IMR-90 (cell line): ENCODE measurements around the gene BTRC. TPM values are rescaled to one million over a fixed set of nuclear protein-coding genes. Genes with fewer than 3 reads are reported as not detected.
"Not testable (repeated sequence)": the region's sequence is repeated elsewhere in the genome, so short reads cannot be mapped to it uniquely, and the experiment has no call there.

Experiments
- ATAC-seq: fragments of 200-7000 bp; cut with Tn5 transposase; 2 replicates; pipeline ENCODE4 v1.9.1; 2020; ENCODE audit warnings: low read depth, mild to moderate bottlenecking, moderate library complexity
- BruUV-seq: library from RNA; stranded (reverse); fragments of 400-500 nt; replicated peaks from 2 replicates; lab custom pipeline; 2021; lab: Mats Ljungman, UMichigan
- CTCF ChIA-PET: fragments of 300-600 bp; formaldehyde crosslinking; extraction: SDS; loops from one replicate; lab custom pipeline; 2021; ENCODE audit warnings: antibody characterized with exemption; lab: Yijun Ruan, JAX
- POLR2A ChIA-PET: fragments of 300-600 bp; sonication (Branson Sonifier 250); formaldehyde crosslinking; loops from one replicate; lab custom pipeline; 2022; ENCODE audit warnings: antibody characterized with exemption; ENCODE audit not compliant: unreplicated experiment; lab: Charles Lee
- DNase-seq: peaks from one replicate; pipeline ENCODE4 v3.0.0; 2013
- H2AFZ ChIP-seq: replicated peaks from 2 replicates; pipeline ENCODE3; 2013; ENCODE audit warnings: low read length, mild to moderate bottlenecking; ENCODE audit not compliant: poor library complexity
- H2AK5ac ChIP-seq: 2 replicates; pipeline ENCODE4 v1.6.1; 2013; ENCODE audit warnings: low read depth, low read length, inconsistent platforms
- H2AK9ac ChIP-seq: replicated peaks from 2 replicates; pipeline ENCODE3; 2013; ENCODE audit warnings: mild to moderate bottlenecking, low read depth, low read length, moderate library complexity; ENCODE audit not compliant: poor library complexity
- H2BK120ac ChIP-seq: 2 replicates; pipeline ENCODE4 v1.6.1; 2013; ENCODE audit warnings: low read depth, low read length, inconsistent platforms
- H2BK15ac ChIP-seq: 3 replicates; pipeline ENCODE4 v1.6.1; 2013; ENCODE audit warnings: low read depth, low read length, inconsistent platforms
- H2BK20ac ChIP-seq: 2 replicates; pipeline ENCODE4 v1.6.1; 2013; ENCODE audit warnings: low read depth, mild to moderate bottlenecking, inconsistent platforms, low read length, moderate library complexity
- H2BK5ac ChIP-seq: 2 replicates; pipeline ENCODE4 v1.6.1; 2013; ENCODE audit warnings: mild to moderate bottlenecking, low read depth, low read length, inconsistent platforms; ENCODE audit not compliant: poor library complexity, severe bottlenecking
- H3K14ac ChIP-seq: replicated peaks from 2 replicates; pipeline ENCODE4 v1.6.1; 2013; ENCODE audit warnings: low read depth, low read length, inconsistent platforms
- H3K18ac ChIP-seq: 2 replicates; pipeline ENCODE4 v1.6.1; 2013; ENCODE audit warnings: low read depth, low read length, control low read depth
- H3K23ac ChIP-seq: 2 replicates; pipeline ENCODE4 v1.6.1; 2013; ENCODE audit warnings: low read depth, low read length, inconsistent platforms
- H3K27ac ChIP-seq: 2 replicates; pipeline ENCODE4 v1.5.1; 2013; ENCODE audit warnings: mild to moderate bottlenecking, control low read depth, low read length; ENCODE audit not compliant: insufficient read depth
- H3K27me3 ChIP-seq: 2 replicates; pipeline ENCODE4 v1.6.1; 2013; ENCODE audit warnings: low read length; ENCODE audit not compliant: control insufficient read depth, insufficient read depth
- H3K36me3 ChIP-seq: 2 replicates; pipeline ENCODE4 v1.6.1; 2013; ENCODE audit warnings: low read length, mixed read lengths; ENCODE audit not compliant: control insufficient read depth, insufficient read depth
- H3K4ac ChIP-seq: 2 replicates; pipeline ENCODE4 v1.6.1; 2013; ENCODE audit warnings: low read depth, low read length, inconsistent platforms
- H3K4me1 ChIP-seq: 2 replicates; pipeline ENCODE4 v1.6.1; 2013; ENCODE audit warnings: low read length, mixed read lengths; ENCODE audit not compliant: control insufficient read depth, insufficient read depth
- H3K4me2 ChIP-seq: 2 replicates; pipeline ENCODE4 v1.6.1; 2013; ENCODE audit warnings: low read depth, mild to moderate bottlenecking, control low read depth, low read length, moderate library complexity
- H3K4me3 ChIP-seq: 2 replicates; pipeline ENCODE4 v1.5.1; 2013; ENCODE audit warnings: low read depth, mild to moderate bottlenecking, control low read depth, low read length, moderate library complexity; ENCODE audit not compliant: insufficient read depth
- H3K56ac ChIP-seq: 2 replicates; pipeline ENCODE4 v1.6.1; 2013; ENCODE audit warnings: low read length, inconsistent platforms; ENCODE audit not compliant: insufficient read depth; ENCODE audit errors: extremely low read depth
- H3K79me1 ChIP-seq, 2 experiments: 2 replicates each; pipeline ENCODE4 v1.6.1; 2013; ENCODE audit warnings: low read length in 2 of 2, inconsistent platforms in 1 of 2, low read depth in 1 of 2
- H3K9ac ChIP-seq: 2 replicates; pipeline ENCODE4 v1.6.1; 2013; ENCODE audit warnings: low read depth, low read length, control low read depth
- H3K9me1 ChIP-seq: 2 replicates; pipeline ENCODE4 v1.6.1; 2013; ENCODE audit warnings: low read length, inconsistent platforms; ENCODE audit not compliant: insufficient read depth
- H3K9me3 ChIP-seq: 2 replicates; pipeline ENCODE4 v1.6.1; 2013; ENCODE audit warnings: low read length; ENCODE audit not compliant: control insufficient read depth, insufficient read depth
- H4K20me1 ChIP-seq: 2 replicates; pipeline ENCODE4 v1.6.1; 2013; ENCODE audit warnings: low read length, inconsistent platforms; ENCODE audit not compliant: insufficient read depth
- H4K5ac ChIP-seq: 2 replicates; pipeline ENCODE4 v1.6.1; 2013; ENCODE audit warnings: mild to moderate bottlenecking, low read depth, low read length, control low read depth
- H4K8ac ChIP-seq, 2 experiments: 2 replicates each; pipeline ENCODE4 v1.6.1; 2013; ENCODE audit warnings: low read depth in 2 of 2, low read length in 2 of 2, control low read depth in 1 of 2, inconsistent platforms in 1 of 2
- H4K91ac ChIP-seq: 2 replicates; pipeline ENCODE4 v1.6.1; 2013; ENCODE audit warnings: low read depth, low read length, inconsistent platforms; ENCODE audit not compliant: insufficient read depth
- WGBS, 2 experiments: methylation state at CpG; one replicate each; pipeline versions ENCODE4 v1.1.5 to v1.1.7; 2013; ENCODE audit warnings: missing lambda C conversion rate in 2 of 2; ENCODE audit not compliant: insufficient read length in 1 of 2; ENCODE audit errors: extremely low coverage in 2 of 2; 5-methylcytosine and 5-hydroxymethylcytosine counted together
- dilution Hi-C: fragments of 300-500 bp; cut with HindIII; formaldehyde crosslinking; loops from one replicate; pipeline ENCODE4 v1.14.3; 2018; ENCODE audit warnings: low sequenced_read_pairs; ENCODE audit not compliant: unreplicated experiment
- in situ Hi-C: fragments of 300-500 bp; cut with MboI; formaldehyde crosslinking; loops from 3 replicates; pipeline ENCODE4 v1.14.3; 2019; ENCODE audit warnings: low sequenced_read_pairs, inconsistent platforms, mixed read lengths
- intact Hi-C: fragments of 100-400 bp; cut with micrococcal nuclease; formaldehyde crosslinking; loops from 2 replicates; pipeline ENCODE4 v1.10.0; 2022
- polyA plus RNA-seq, 3 experiments: library from polyadenylated mRNA; depleted of rRNA; stranded (reverse); fragments of >200 nt; gene quantifications; 2 replicates each; pipeline ENCODE4 v1.2.3, GENCODE V29; 2012; ENCODE audit warnings: low replicate concordance in 1 of 3
- total RNA-seq: library from RNA; depleted of rRNA; stranded (reverse); fragments of >200 nt; gene quantifications from 2 replicates; pipeline ENCODE4 v1.2.3, GENCODE V29; 2012

BTRC gene
- total and polyA plus RNA-seq, 2 of the 4 experiments (the other 2 are of a cell fraction), result 7.7 to 8.4 TPM

DNA sequence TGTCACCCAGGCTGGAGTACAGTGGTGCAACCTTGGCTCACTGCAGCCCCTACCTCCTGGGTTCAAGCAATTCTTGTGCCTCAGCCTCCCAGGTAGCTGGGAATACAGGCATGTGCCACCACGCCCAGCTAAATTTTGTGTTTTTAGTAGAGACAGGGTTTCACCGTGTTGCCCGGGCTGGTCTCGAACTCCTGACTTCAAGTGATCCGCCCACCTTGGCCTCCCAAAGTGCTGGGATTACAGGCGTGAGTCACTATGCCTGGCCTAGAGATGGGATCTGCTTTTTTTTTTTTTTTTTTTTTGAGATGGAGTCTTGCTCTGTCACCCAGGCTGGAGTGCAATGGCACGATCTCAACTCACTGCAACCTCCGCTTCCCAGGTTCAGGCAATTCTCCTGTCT lies 6.1 kb downstream of the BTRC start:
- H2AFZ ChIP-seq, H3K9me3 ChIP-seq, H3K36me3 ChIP-seq, H3K14ac ChIP-seq, H4K8ac ChIP-seq, H3K9ac ChIP-seq, H2BK120ac ChIP-seq, H2AK9ac ChIP-seq, H2BK20ac ChIP-seq, H4K5ac ChIP-seq, H2AK5ac ChIP-seq, in situ Hi-C loops, H3K4ac ChIP-seq, dilution Hi-C loops, DNase-seq, H3K27me3 ChIP-seq, H3K4me2 ChIP-seq, H3K27ac ChIP-seq, CTCF ChIA-PET, ATAC-seq, H3K4me1 ChIP-seq, H3K56ac ChIP-seq, H3K23ac ChIP-seq, POLR2A ChIA-PET, H3K4me3 ChIP-seq, intact Hi-C loops, H4K91ac ChIP-seq, H2BK5ac ChIP-seq, H3K18ac ChIP-seq, BruUV-seq, H2BK15ac ChIP-seq: not testable (repeated sequence)
- H3K9me1 ChIP-seq, result peaks cover 11% of the 10 kb centered on the region
- peaks cover 7 to 74% of the 10 kb centered on the region in 2 experiments; a peak in 3 of 4 replicates for H3K79me1 ChIP-seq
- peaks cover 28% of the 10 kb centered on the region; the same call in 1 of the 2 replicates for H4K20me1 ChIP-seq
- 100% methylated on average over 2 of the region's 8 CpGs; no CpG with 5 or more reads in 1 of the 2 experiments for WGBS, 2 experiments

DNA sequence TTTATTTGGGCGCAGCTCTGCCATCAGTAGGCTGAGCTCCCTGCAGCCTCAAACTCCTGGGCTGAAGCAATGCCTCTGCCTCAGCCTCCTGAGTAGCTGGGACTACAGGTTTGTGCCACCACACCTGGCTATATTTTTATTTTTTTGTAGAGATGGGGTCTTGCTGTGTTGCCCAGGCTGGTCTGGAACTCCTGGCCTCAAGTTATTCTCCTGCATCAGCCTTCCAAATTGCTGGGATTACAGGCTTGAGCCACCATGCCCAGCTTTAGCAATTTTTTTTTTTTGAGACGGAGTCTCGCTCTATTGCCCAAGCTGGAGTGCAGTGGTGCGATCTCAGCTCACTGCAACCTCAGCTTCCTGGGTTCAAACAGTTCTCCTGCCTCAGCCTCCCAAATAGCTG lies 6.9 kb downstream of the BTRC start:
- ATAC-seq, H2AFZ ChIP-seq, H3K36me3 ChIP-seq, CTCF ChIA-PET, H2AK5ac ChIP-seq, H3K4me3 ChIP-seq, H4K8ac ChIP-seq, H3K9ac ChIP-seq, H2BK5ac ChIP-seq, H2BK120ac ChIP-seq, H3K4me1 ChIP-seq, BruUV-seq, intact Hi-C loops, in situ Hi-C loops, H3K27ac ChIP-seq, H3K56ac ChIP-seq, DNase-seq, H3K27me3 ChIP-seq, POLR2A ChIA-PET, H3K14ac ChIP-seq, H3K23ac ChIP-seq, H4K5ac ChIP-seq, H2BK20ac ChIP-seq, H2BK15ac ChIP-seq, H3K9me3 ChIP-seq, dilution Hi-C loops, H4K91ac ChIP-seq, H2AK9ac ChIP-seq, H3K18ac ChIP-seq, H3K4me2 ChIP-seq: not testable (repeated sequence)
- no CpG with 5 or more reads among the region's 4 CpGs for WGBS, 2 experiments
- H4K20me1 ChIP-seq, result peaks cover 28% of the 10 kb centered on the region; the same call in 1 of the 2 replicates
- H3K9me1 ChIP-seq, result peaks cover 11% of the 10 kb centered on the region
- H3K4ac ChIP-seq, result 0 out of 2 replicates have a peak overlapping the region, but pooled peaks have one; percentile 62
- H3K79me1 ChIP-seq, result peaks cover 8 to 72% of the 10 kb centered on the region in 2 experiments; a peak in 3 of 4 replicates
